Measurements from ENCODE around the gene NKX2-1.

Gene NKX2-1

DNA sequence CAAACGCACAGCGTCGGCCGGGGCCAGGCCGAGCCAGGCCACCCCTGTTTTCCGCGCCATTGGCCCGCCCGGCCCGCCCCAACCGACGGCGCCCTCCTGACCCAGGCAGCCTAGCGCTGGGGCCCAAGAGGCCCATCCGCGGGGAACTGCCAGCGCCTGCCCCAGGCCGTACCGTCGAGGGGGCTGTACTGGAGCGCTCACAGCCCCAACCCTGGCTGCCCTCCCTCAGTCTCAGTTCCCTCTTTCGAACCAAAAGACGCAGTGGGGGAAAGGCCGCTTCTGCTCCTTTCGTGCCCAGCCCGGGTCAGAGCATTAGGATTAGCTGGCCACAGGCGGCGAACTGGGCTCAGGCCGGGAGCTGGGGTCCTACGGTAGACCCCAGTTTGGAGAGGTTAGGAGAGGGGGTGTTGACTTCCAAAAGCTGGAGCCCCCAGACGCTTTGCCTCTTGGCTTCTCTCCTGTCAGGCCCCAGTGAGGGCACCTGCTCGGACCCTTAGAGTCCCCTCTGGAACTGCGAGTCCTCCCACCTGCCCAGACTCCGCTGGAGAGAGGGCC, 1.9 kb downstream of the NKX2-1 start:
- no peak for DNase-seq (ENCODE audit: low read depth, low spot score)

DNA sequence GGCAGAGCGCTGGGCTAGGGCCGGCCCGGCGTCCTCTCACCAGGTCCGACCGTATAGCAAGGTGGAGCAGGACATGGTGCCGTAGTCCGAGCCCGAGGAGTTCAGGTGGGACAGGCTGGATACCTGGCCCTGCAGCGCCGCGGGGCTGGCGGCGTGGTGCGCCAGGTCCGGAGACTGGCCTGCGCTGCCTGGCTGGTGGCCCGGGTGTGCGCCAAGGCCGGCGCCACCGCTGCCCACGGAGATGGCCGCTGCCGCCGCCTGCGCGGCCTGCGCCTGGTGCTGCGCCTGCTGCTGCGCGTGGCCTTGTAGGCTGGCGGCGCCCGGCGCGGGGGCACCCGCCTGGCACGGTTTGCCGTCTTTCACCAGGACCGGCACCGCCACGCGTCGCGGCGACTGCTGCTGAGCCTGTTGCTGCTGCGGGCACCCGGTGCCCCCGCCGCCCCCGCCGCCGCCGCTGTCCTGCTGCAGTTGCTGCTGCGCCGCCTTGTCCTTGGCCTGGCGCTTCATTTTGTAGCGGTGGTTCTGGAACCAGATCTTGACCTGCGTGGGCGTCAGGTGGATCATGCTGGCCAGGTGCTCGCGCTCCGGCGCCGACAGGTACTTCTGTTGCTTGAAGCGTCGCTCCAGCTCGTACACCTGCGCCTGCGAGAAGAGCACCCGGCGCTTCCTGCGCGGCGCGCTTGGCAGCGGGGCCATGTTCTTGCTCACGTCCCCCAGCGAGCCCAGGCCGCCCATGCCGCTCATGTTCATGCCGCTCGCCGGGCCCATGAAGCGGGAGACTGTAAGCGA, 2.6 kb downstream of the NKX2-1 start:
- no peak for DNase-seq (ENCODE audit: low read depth, low spot score)

DNA sequence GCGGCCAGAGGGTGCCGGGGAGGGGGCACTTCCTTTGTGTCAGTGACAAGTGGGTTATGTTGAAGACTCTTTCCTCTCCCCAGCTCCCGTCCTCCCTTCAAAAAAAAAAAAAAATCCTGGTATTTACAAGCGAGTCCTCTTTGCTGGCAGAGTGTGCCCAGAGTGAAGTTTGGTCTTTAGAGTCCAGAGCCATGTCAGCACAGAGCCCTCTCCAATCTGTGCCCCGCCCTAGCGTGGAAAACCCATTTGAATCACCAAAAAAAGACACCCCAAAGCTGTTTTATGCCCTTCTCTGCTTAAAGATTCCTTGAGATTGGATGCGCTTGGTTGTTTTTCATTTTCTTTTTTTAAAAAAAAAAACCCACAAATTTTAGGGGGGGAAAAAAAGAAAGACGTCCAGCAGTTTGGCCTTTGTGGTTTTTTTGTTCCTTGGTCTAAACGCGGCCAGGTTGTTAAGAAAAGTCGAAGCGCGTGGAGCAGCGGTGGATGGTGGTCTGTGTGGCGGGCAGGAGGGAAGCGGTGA, 3.3 kb downstream of the NKX2-1 start:
- DNase-seq (ENCODE audit: low read depth, low spot score), result no peak

DNA sequence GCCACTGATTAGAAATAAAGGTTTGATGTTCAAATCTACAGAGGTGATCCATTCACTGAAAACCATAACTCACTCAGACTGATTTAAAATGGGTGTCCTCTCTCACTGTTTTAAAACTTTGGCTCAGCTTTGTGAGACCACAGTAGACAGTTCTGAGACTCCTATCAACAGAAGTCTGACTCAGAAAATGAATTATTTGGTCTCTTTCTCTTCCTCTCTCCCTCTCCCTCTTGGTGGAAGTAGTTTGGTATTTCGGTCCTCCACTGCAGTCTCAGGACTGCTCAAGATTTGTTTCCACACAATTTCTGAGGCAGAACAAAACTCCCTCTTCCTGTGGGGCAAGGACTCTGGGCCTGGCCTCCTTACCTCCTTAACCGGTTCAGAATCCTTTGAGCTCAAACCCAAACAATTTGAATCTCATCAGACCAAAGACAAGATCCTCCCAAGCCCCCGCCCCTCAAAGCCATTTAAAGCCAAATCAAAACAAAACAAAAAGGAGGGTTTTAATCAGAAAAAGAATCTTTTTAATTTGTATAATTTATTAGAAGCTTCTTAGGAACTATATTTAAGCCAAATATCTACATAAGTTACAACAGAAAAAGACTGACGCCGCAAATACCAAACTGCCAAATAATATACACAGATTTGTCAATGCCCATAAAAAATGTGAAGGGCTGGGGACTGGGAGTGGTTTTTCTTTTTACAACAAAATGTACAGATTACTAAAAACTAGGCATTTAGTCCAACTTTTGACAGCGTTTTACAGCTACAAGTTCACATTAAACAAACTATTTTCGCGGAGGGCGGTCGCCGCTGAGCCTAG, 3.9 kb downstream of the NKX2-1 start:
- DNase-seq (ENCODE audit: low read depth, low spot score), result no peak

DNA sequence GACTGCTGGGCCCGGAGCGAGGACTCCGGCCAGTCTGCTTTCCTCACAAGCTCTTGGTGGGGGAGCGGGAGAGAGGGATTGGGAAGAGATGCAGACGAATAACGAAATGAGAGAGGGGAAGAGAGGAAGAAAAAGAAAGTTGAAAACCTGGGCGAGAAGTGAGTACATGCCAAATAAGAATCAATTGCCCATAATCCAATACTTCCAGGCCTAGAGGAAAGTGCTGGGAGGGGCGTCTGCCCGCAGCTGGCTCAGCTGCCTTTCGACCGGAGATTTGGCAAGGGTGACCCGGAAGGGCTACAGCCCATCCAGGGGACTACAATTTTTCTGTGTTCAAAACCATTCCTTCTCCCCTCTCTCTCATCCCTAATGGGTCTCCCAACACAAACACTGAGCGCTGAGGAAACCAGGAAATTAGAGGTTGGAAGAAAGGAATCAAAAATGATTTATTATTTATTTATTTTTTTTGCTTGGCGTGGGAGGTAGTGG, 4.9 kb downstream of the NKX2-1 start:
- DNase-seq (ENCODE audit: low read depth, low spot score), result no peak

DNA sequence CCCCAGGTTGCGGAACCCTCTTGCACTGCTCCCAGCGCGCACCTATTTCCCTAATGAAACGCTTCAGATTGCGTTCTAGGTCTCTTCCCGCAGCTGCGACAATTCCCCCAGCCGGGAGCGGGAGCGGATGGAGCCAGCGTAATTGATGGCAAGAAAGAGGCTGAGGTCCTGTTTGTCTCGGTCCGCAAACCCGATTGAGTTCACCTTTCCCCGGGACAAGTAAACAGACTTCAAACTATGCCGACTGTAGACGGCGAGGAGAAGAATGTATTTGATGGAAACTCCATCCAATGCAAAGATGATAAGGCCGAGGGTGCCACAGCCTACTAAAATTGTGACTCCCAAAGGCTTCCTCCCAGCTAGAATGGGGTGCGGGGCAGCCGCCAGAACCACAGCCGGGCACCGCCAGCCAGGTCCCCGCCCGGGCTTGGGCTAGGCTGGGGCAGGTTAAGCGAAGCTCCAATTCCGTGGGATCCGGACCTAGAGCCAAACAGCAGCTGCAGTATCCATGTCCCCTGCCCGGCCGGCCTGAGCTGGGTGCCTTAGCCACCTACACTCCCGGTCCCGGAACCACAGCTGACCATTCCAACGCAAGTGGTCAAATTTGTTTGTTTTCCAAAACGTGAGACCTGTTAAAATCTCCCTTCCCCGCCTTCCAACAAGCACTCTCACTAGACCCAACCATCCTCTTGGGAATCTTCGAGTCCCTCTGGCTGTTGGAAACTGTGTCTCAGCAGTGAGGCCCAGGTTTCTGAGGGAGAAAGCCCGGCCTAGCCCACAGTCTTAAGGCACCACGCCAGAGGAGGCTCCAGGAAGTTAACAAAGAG, 5.5 kb downstream of the NKX2-1 start:
- no peak for DNase-seq (ENCODE audit: low read depth, low spot score)

DNA sequence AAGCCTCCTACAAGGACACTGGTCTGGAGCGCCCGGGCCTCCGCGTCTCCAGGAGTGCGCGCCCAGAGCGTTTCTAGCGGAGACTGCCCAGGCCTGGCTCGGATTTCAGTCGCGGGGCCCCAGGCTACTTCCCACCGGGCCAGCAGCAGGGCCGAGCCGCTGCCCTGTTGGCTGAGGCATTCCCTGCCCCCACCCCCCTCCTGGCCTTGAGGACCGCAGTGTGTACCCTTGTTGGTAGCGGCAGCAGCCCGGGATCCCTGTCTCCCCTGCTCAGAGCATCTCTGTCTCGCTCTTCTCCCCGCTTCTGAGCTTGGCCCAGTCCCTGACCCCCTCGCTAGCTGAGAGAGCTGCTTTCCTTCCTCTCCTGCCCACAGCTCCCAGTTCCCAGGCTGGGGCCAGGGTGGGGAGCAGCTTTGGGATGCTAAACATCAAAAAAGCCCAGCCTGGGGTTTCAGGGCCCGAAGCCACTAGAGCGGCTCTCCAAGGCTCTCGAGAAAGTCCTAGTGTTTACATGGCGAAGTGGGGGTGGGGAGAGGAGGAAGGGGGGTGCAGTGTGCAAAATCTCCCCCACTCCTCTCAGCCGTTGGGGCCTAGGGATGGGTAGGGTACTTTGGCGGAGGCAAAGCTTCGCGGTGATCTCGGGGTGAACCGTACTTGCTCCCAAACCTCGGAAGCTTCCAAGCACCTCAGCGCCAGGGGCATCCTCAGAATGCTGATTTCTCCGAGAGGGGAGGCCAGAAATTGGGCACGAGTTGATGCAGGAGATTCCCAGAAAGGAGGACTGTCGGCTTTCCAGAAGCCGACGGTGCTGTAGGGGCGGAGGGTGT, 6.4 kb downstream of the NKX2-1 start:
- DNase-seq (ENCODE audit: low read depth, low spot score), result no peak

DNA sequence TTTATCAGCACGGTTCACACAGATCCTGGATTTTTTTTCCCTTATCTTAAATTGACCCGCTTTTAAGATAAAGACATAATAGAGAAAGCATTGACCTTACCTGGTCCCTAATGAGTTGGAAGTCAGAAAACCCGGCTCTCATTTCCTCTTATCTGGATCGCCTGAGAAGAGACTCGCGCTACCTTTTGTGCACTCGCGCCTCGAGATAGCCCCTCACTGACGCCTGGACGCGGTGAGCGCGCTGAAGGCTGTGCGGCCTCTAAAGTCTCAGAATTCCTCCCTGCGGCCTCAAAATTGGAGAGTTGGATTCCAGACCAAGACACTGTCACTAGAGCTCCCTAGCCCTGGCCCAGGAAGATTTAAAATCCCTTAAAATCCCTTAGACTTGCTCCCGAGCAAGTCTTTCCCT, 7.0 kb downstream of the NKX2-1 start:
- no peak for DNase-seq (ENCODE audit: low read depth, low spot score)

DNA sequence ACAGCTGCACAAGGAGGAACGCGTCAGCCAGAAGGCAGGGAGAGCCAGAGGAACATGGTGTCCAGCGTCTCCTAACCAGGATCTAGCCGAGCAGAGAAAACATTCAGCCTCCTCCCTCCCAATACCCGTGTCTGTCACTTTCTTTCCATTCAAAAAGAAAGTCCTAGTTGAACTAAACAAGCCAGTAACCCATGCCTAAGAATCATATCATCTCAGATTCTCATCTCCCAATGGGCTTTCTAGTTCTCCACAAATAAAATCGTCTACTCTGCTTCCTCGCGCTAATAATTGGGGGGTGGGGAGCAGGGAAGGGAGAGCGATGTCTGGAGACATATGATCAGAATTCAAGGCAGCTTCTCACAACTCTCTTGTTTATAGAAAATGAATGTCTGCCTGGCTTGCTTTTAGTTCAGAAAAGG, 7.4 kb downstream of the NKX2-1 start:
- no peak for DNase-seq (ENCODE audit: low read depth, low spot score)

DNA sequence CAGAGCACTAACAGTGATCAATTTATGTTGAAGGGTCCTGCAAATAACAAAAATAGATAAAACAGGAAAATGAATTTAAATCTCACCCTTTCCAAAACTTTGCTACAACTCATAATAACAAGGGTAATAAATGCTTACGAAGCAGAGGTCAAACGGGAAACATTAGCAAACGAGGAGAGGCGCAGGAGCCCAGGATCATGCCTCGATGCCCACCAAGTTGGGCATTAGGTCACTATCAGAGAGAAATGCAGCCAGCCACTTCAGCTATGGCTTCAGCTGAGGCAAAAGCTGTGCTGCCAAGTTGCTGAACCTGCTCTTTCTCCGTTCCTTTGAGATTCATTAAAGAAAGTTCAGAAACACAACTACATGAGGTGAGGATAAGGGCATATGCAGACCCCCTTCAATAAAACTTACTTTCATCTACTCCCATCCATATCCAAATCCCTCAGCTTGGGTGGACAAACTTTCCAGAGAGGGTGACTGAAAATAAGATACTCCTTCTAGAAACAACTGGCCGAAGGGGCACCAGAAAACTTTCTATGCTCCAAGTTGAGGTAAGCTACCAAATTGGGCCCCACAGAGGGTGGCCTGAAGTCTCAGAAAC, 7.9 kb downstream of the NKX2-1 start:
- DNase-seq (ENCODE audit: low read depth, low spot score), result no peak

DNA sequence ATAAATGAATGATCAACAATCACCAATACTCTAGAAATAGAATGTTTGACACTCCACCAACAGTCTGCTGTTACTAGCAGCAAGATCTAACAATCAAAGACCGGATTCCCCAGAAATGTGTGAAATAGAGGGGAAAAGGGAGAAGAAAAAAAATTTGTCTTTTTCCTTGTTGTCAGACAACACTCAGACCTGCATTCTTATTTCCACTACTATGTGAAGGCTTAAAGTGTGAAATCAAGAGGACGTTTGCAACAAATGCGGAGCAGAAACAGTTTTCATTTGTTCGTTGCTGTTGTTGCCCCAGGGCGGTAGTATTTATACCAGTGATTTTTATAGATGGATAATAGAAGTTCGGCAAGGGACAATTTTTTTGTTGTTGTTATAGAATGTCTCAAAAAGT, 9.2 kb downstream of the NKX2-1 start:
- DNase-seq (ENCODE audit: low read depth, low spot score), result no peak

DNA sequence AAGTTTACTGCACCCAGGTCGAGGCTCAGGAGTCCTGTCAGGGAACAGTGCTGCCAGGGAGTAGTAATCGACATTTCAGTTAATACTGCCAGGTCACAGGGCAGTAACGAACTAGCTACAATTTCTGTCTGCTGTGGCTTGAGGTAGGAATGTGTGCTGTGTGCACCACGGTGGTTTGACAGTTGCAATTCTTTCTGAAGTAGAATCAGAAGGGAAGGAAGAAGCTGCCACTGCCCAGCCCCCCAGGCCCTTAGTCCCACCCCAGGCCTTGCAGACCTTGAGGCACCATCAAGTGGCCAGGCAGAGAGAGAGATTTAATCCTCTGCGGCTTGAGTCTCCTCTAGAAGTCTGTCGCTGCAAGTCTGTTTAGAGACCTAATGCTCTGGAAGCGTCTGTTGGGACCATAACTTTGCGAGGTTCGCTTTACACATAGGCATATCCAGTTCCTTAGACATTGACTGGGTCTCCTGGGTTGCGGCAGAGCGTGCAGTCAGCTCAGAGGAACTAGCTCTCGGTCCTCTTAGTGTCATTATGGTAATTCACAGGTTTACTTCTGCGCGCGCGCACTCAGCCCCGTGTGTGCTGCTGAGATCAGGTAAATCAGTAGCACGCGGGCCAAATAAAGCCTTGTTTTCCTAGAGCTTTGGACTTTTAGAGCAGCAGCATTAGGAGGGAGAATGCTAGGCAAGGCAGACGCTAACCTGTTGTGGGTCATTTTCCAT, 9.8 kb downstream of the NKX2-1 start:
- DNase-seq (ENCODE audit: low read depth, low spot score), result no peak

DNA sequence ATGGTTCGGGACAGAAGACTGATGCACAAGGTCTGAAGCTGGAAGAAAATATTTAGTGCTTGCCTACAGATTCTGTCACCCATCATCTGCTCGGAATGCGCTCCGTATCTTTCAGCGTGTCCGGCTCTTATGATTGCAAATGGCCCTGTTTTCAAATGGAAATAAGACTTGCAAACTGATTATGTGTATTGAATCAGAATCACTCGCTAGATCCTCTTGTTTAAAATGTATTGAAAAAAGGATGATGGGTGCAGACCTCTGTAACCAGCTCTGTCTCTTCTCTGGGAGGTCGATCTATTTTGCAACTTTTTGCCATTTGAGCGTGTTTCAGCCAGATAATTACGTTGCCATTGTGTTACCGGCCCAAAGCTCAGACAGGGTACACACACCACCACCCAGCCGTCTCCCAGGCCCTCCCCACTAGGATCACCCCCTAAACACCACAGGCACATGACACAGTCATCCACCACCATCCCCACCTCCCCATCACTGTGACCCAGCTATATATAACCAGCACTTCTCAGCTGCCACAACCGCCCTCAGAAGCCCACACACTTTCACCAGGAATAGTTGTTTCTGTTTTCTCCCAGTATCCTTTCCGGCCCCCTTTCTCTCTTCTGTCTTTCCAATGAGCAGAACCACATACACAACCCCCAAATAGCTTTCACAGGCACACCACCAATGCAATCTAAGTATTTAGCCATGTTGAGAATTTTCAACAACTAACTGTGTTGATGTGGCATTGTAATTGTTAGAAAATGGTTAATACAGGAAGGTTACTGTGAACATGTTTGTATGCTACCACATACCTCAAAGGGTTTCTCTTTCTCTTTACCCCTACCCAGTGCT, 10.7 kb downstream of the NKX2-1 start:
- DNase-seq (ENCODE audit: low read depth, low spot score), result no peak

DNA sequence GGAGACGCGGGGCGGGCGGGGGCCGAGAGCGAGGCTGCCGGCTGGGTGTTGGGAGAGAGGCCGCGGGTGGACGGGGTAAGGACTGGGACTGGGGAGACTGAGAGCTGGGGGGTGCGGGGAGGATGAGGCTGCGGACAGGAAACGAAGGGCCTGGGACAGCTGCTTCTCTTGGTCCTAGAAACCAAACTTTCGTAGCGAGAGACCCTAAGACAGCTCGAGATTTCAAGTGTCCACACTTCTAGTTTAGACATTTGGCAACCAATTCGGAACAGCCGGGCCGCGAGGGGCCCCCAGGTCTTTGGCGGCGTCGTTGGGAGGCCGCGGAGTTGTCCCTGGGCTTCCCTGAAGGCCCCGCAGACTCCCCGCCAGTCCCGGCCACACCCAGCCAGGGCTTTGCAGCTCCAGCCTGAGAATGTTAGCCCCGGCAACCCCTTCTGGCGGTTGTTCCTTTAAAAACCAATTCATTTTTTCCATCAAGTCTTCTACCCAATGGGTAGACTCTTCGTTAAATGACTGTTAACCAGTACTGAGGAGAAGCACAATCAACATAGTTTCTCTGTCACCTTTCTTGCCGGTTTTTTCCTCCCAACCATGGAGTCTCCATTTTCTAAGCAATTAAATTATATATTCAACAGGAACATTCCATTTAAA, 11.5 kb downstream of the NKX2-1 start:
- no peak for DNase-seq (ENCODE audit: low read depth, low spot score)

DNA sequence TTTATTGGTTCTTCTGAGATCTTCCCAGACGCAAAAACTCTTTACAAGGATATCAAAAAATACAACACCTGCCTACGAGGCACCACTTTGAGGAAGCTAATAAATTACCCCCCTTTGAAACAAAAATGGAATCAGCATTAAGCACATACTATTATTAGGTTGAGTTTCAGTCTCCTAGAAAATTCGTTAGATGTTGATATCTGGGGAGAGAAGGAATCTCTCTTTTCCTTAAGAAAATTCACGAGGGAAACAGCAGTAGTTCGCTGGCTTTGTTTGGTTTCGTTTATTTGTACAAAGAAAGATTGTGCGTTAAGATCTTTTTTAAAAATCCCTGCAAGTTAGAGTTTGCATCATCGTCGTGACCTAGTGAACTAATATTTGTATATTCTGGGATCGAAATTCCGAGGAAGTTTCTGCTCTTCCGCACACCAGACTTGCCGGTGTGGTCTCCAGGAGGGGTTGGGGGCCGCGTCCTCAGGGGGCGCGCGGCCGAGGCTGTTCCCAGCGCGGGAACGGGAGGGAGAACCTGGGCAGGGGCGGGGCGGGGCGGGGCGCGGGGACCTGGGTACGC, 12.1 kb downstream of the NKX2-1 start:
- no peak for DNase-seq (ENCODE audit: low read depth, low spot score)

DNA sequence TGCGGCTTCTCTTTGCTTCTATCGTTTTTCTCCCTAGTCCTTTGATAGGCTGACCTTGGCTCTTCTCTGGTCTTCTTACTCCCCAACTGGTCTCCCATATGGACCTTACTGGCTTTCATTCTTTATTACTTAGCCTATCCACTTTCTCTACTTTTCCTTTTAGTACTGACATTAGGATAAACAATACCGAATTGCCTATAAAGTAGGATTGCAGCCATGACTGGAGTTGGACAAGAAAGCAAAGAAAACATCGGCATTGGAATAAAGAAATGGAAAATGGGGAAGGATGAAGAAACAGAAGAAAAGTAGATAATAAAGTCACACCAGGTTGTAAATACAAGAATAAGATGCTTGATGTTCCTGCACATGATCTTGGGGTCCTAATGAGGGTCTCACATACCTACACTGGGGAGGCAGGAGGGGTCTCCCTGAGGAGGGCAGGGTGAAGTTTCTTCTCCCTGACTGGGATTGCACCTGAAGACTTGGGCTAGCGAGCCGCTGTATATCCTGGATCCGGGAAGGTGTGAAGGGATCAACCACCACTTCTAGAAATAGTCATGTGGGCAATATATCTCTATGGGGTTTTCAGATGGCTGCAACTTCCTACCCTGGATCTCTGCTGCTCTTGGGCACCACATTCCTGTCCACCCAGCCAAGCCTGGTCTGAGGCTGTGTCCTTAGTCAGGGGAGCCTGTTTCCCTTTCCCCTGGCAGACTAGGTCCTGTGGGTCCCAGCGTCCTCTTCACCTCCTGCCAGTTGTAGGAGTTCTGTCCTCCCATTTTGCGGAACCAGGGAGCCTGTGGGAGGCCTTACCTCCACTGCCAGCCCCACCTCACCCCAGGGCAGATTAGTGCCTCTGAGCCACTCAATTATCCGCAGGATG, 13.1 kb downstream of the NKX2-1 start:
- DNase-seq (ENCODE audit: low read depth, low spot score), result no peak
